GM21576 (cell line): ENCODE results near the gene GIMAP1.
"Not testable (repeated sequence)": the region's sequence is repeated elsewhere in the genome, so short reads cannot be mapped to it uniquely, and the experiment has no call there.

ENCODE experiments used
- ATAC-seq: cut with Tn5 transposase; IDR thresholded peaks from one replicate; pipeline ENCODE4 v1.9.1; 2021; ENCODE audit warnings: mild to moderate bottlenecking, moderate library complexity; ENCODE audit not compliant: unreplicated experiment

Gene GIMAP1

GRCh38 chr7:150716368-150716767 is at the start of gene GIMAP1:
Gene GIMAP1, plus strand, starts transcription at chr7:150716613. Its CDS starts 2,435 bp downstream, at chr7:150719048.
- peak; percentile 72 for ATAC-seq

DNA sequence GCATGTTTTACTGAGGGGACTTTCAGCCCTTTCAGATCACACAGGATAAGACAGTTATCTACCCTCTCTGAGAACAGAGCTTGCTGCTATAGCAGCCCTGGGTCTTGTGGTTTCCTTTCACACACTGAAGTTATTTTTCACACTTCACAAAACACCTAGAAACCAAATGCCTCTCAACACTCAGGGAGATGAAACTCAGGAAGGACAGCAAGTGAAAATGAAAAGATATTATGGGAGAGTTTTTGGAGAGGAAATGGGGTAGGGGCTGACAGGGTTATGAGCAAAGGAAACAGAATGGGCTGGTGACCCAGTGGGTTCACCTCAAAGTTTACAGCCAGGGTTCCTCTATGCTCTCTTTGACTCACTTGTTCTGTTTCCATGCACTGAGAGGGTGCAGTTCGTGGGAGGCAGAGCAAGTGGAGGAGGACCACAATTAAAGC is 47.9 kb upstream of the GIMAP1 start:
- ATAC-seq = peak; percentile 73

GRCh38 chr7:150668977-150669376 is 47.4 kb upstream of the GIMAP1 start:
- ATAC-seq = no peak

DNA sequence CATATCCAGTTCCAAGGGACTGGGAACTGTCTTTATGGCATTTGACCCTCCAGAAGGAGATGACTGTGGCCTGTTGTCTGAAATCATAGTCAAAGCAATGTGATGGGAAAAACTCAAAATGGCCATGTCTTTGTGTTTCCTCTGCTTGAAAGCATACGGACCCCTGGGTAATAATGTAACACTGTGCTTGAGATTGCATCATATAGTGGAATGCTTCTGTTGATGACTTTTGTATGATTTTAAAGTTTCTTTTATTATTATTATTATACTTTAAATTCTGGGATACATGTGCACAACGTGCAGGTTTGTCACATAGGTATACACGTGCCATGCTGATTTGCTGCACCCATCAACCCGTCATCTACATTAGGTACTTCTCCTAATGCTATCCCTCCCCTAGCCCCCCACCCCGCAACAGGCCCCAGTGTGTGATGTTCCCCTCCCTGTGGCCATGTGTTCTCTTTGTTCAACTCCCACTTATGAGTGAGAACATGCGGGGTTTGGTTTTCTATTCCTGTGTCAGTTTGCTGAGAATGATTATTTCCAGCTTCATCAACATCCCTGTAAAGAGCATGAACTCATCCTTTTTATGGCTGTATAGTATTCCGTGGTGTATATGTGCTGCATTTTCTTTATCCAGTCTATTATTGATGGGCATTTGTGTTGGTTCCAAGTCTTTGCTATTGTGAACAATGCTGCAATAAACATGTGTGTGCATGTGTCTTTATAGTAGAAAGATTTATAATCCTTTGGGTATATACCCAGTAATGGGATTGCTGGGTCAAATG is 44.4 kb upstream of the GIMAP1 start:
- ATAC-seq = not testable (repeated sequence)

DNA sequence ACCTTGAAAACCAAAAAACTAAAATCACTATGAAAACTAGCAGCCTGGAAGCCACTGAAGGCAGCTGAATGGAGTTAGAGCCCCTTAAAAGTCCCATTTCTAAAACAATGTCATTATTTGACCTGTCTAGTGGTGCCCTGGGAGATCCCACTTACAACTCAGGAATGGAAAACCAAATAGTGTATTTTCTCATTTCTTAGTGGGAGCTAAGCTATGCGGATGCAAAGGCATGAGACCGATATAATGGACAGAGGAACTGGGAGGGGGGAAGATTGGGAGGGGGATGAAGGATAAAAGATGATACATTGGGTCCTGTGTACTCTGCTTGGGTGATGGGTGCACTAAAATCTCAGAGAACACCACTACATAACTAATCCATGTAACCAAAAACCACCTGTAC is 40.7 kb upstream of the GIMAP1 start:
- no peak for ATAC-seq

- ATAC-seq = not testable (repeated sequence)
These were observed 40.1 kb upstream of the GIMAP1 start for GRCh38 chr7:150676276-150676675.

GRCh38 chr7:150676854-150677253 is 39.6 kb upstream of the GIMAP1 start:
- not testable (repeated sequence) for ATAC-seq

DNA sequence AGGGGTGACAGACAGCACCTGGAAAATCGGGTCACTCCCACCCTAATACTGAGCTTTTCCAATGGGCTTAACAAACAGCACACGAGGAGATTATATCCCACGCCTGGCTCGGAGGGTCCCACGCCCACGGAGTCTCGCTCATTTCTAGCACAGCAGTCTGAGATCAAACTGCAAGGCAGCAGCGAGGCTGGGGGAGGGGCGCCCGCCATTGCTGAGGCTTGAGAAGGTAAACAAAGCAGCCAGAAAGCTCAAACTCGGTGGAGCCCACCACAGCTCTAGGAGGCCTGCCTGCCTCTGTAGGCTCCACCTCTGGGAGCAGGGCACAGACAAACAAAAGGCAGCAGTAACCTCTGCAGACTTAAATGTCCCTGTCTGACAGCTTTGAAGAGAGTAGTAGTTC is 37.8 kb upstream of the GIMAP1 start:
- ATAC-seq = not testable (repeated sequence)

- not testable (repeated sequence) for ATAC-seq
These were observed 36.0 kb upstream of the GIMAP1 start for GRCh38 chr7:150680364-150680763.

- peak; percentile 95 for ATAC-seq
These were observed 31.0 kb upstream of the GIMAP1 start, which contains the start of gene GIMAP2 for GRCh38 chr7:150685219-150686029. Gene GIMAP2, plus strand, starts transcription at chr7:150685706. Its CDS starts 1,354 bp downstream, at chr7:150687060.

DNA sequence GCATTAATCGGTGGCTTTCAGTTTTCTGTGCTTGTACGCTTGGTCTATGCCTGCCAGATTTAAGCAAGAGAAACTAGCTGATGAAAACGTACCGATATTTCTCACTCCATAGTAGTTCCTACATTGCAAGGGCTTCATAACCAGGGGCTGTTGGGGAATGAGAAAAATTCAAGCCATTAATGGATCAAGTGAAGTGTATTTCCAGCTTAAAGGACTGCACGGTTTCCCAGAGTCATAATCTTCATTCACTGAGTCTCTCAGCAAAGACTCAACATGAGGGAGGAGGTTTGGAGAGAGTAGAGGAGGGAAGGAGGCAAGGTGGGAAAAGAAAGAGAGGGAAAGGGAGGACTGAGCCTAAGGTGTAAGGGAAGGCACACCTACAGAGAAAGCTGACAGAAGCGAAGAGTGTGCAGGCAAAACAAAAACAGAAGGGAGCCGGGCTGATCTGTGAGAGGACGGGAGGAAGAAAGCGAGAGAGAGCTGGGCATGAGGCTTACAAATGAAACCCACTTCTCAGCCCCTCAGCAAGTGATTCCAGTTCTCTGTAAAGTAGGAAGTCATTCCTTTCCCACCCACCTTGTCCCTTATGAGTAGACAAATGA is 30.3 kb upstream of the GIMAP1 start:
- no peak for ATAC-seq

DNA sequence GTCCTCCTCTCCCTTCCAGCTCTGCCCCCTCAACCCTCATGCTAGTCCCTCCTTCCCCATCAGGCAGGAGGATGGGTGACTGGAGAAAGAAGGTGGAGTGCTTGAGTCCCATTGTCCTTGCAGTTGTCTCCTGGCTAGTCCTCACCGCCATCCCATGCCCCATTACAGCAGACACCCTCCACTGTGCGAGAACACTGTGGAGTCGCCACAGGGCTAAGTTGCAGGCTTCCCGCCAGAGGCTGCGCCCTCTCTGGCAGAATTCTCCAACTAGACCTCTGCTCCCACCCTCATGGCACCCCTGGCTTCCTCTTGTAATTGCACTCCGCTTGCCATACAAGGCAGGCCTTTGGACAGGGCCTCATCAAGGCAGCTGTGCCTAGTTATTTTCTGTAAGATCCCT is 27.8 kb upstream of the GIMAP1 start:
- no peak for ATAC-seq

GRCh38 chr7:150695654-150696053 is 20.8 kb upstream of the GIMAP1 start:
- no peak for ATAC-seq

DNA sequence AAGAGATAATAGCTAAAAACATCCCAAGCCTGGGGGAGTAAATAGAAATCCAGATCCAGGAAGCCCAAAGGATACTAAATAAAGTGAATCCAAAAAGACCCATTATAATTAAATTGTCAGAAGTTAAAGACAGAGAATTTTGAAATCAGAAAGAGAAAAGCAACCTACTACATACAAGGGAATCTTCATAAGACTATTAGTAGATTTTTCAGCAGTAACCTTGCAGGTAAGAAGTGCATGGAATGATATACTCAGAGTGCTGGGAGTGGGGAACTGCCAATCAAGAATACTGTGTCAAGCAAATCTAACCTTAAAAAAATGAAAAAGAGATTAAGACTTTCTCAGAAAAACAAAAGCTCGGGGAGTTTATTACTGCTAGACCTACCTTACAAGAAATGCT is 13.2 kb upstream of the GIMAP1 start:
- no peak for ATAC-seq

DNA sequence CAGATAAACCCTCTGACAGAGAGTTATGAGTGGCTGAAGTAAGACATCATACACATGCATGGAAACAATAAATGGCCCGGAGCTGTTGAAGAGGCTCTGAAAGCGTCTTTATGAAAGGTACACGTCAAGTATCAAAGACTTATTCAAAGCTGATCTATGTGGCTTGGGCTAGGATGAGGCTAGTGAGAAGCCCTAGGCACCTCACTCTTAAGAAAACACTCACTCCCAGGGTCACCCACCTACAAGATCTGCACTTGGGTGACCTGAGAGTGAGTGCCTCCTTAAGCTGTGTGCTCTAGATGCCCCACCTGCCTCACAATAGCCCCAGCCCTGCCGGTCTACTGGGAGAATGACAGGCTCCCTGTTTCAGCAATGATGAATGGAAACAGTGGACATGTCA is 1.1 kb upstream of the GIMAP1 start:
- no peak for ATAC-seq

DNA sequence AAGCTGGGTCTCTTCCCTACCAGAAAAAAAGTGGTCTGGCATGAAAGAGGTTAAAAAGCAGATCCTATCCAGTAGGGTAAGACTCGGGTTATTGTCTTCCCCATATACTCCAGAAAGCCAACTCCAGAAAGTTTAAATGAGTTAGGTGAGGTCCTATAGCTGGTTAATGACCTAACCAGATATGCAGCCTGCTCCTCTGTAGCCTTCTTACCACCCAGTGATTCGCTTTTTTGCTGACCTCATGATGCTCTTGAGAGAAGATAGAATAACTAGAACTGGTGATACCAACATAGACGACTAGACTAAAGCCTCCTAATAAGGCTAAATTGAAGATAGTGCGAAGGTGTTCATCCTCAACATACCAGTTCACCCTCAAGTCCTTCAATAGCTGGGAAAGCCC is 675 bp upstream of the GIMAP1 start:
- no peak for ATAC-seq

DNA sequence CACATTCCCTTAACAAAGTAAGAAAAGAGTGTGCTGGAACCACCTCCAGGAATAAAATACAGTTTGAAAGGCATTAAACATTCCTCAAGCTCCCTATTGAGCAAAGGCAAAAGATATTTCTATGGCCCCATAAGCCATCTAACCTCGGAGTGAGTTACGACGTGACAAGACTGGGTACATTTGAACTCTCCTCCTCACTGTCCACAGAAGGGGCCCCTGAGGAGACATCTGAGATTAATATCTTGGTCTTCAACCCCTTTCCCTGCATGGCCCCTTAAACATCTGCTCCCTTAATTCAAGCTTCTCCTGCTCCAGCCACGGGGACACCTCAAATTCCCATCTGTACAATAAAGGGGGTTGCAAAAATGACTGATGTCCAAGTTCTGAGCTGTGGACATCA is 526 bp downstream of the GIMAP1 start:
- ATAC-seq = no peak

DNA sequence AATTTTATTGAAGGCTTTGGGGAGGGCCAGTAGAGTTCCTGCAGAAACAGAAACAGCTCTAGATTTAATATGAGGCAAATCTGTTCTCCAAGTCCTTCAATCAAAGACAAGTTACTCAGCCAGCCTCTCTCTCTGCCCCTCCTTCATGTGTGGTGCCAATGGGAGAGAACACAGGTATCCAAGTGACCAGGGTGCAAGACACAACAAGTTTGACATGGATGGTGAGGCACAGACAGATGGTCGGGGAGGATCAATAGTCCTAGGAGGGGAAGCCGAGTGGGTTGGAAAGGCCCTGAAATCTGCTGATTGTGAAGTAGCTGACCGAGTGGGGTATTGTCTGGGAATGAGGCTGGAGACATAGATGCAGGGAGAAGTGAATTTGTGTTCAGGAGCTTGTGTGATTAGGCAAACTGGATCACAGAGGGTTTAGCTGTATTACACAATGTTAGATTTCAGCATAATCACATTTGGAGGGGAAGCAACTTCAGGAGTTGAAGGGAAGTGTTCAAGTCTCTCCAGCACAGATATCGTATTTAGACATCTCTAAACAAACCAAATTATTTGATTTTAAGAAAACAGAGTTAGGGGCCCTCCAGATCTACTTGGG is 1.5 kb downstream of the GIMAP1 start:
- ATAC-seq = no peak

DNA sequence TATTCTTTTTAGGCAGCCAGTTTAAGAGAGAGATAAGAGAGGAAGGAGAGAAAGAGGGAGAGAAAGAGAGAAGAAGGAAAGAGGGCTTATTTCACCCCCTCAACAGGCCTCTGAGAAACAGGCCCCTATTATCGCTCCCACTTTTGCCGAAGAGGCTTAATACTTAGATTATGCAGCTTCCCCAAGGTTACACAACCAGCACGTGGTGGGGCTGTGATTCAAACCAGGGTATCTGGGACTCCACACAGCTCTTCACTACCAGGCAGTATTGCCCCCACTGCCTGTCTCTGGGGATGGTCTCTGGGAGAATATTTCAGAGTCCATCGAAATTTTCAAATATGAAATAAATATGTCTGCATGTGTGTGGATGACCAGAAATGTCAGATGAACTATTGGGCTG is 3.0 kb downstream of the GIMAP1 start:
- no peak for ATAC-seq

- no peak for ATAC-seq
These were observed 3.8 kb downstream of the GIMAP1 start for GRCh38 chr7:150719960-150720891.
